ENCODE data around the gene CHST15.

- TF ChIP-seq CTCF (IDR thresholded peaks at IDR 0.05) (no peak), POLR2A (IDR thresholded peaks at IDR 0.05) (no peak)
These were observed 89.3 kb downstream of the CHST15 start for GRCh38 chr10:124003871-124004662.
